ENCODE data around the gene MEIS2. TPM values are rescaled to one million over a fixed set of nuclear protein-coding genes. Genes with fewer than 3 reads are reported as not detected.
A peak's percentile ranks its signal among the peaks of the same experiment; 100 is the strongest.

The MEIS2 gene
- total RNA-seq, 6 donors from 2014 or later = 13.7 to 53.4 (median 21.4) TPM

- TF ChIP-seq CTCF (IDR thresholded peaks at IDR 0.05) (no peak), EP300 (IDR thresholded peaks at IDR 0.05) (no peak), POLR2AphosphoS5 (IDR thresholded peaks at IDR 0.05) (no peak), POLR2A (IDR thresholded peaks at IDR 0.05) (no peak)
- no peak for DNase-seq
- no peak for ATAC-seq (ENCODE audit: low FRiP score in 2 of 2)
These were observed 215.3 kb downstream of the MEIS2 start for GRCh38 chr15:36884936-36885635.

GRCh38 chr15:36884518-36884875 is 215.9 kb downstream of the MEIS2 start:
- H3K27ac ChIP-seq = no peak overlapping the region
- H3K9me3 ChIP-seq = no peaks in the 10 kb centered on the region
- 31 to 41% methylated on average over 3 of the region's 3 CpGs for WGBS, 2 donors
- DNase-seq (no peak), ATAC-seq (ENCODE audit: low FRiP score in 2 of 2) (no peak)
- peaks cover 2 to 58% (median 31%) of the 10 kb centered on the region in 4 donors for H3K27me3 ChIP-seq
- peaks cover 0 to 43% (median 19%) of the 10 kb centered on the region in 4 donors for H3K4me1 ChIP-seq
- no peaks in the 10 kb centered on the region for H3K36me3 ChIP-seq
- TF ChIP-seq POLR2A (IDR thresholded peaks at IDR 0.05) = no peak
- TF ChIP-seq CTCF (IDR thresholded peaks at IDR 0.05) = no peak
- no peak overlapping the region for H3K4me3 ChIP-seq

More at GRCh38 chr15:36884936-36885635, 215.3 kb downstream of the MEIS2 start:
- no peaks in the 10 kb centered on the region for H3K36me3 ChIP-seq
- H3K4me1 ChIP-seq = peaks cover 0 to 43% (median 18%) of the 10 kb centered on the region in 4 donors
- H3K9me3 ChIP-seq = no peaks in the 10 kb centered on the region
- peaks cover 2 to 55% (median 30%) of the 10 kb centered on the region in 4 donors for H3K27me3 ChIP-seq
- H3K4me3 ChIP-seq = no peak overlapping the region
- 59 to 64% methylated on average over 7 of the region's 7 CpGs for WGBS, 2 donors
- no peak overlapping the region for H3K27ac ChIP-seq

- H3K4me3 ChIP-seq = peak overlapping the region in 2 of 4 donors; percentile 21 to 23
These were observed 216.4 kb downstream of the MEIS2 start for GRCh38 chr15:36883713-36884517.

GRCh38 chr15:36882487-36883131 is 217.7 kb downstream of the MEIS2 start:
- TF ChIP-seq EP300 (IDR thresholded peaks at IDR 0.05) (no peak), CTCF (IDR thresholded peaks at IDR 0.05) (no peak)
- Histone ChIP-seq H3K9me3 (no peaks in the 10 kb centered on the region), H3K36me3 (no peaks in the 10 kb centered on the region), H3K4me3 (no peak overlapping the region), H3K27ac (no peak overlapping the region), H3K4me1 (peaks cover 0 to 40% (median 24%) of the 10 kb centered on the region in 4 donors), H3K27me3 (peaks cover 2 to 61% (median 29%) of the 10 kb centered on the region in 4 donors)
- DNase-seq = peak; percentile 20 to 42
- WGBS, 2 donors = 12% methylated on average over 27 of the region's 27 CpGs
- peak in 1 of 2 donors; percentile 13 for ATAC-seq (ENCODE audit: low FRiP score in 2 of 2)

More at GRCh38 chr15:36883713-36884517, 216.4 kb downstream of the MEIS2 start:
- ATAC-seq (ENCODE audit: low FRiP score in 2 of 2) (peak; percentile 84 to 91), DNase-seq (peak in 1 of 2 donors; percentile 85)
- Histone ChIP-seq H3K9me3 (no peaks in the 10 kb centered on the region), H3K36me3 (no peaks in the 10 kb centered on the region), H3K4me1 (peaks cover 0 to 42% (median 19%) of the 10 kb centered on the region in 4 donors), H3K27me3 (peaks cover 2 to 64% (median 30%) of the 10 kb centered on the region in 4 donors), H3K27ac (no peak overlapping the region)
- WGBS, 2 donors = 18% methylated on average over 27 of the region's 27 CpGs
- TF ChIP-seq CTCF (IDR thresholded peaks at IDR 0.05) (peak; percentile 59 to 83 (median 77)), POLR2AphosphoS5 (IDR thresholded peaks at IDR 0.05) (no peak), POLR2A (IDR thresholded peaks at IDR 0.05) (no peak), EP300 (IDR thresholded peaks at IDR 0.05) (no peak)
